GM19455 (cell line): ENCODE results near the gene USP47.

Experiments
- ATAC-seq: cut with Tn5 transposase; IDR thresholded peaks from one replicate; pipeline ENCODE4 v1.9.1; 2021; ENCODE audit not compliant: unreplicated experiment

The USP47 gene

DNA sequence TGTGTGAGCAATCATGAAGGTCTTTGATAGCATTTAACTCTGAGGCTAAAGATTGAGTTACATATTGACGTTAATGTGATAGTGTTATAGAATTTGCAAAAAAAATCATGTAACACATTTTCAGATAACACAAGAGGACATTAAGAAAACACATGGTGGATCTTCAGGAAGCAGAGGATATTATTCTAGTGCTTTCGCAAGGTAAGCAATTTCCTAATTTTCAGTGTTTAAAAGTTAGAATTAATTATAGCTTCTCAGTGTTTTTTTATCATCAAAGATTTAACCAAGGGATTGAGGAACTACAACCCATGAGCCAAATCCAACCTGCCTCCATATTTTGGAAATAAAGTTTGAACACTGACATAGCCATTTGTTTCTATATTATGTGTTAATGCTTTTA is 88.1 kb downstream of the USP47 start:
- ATAC-seq: no peak

- ATAC-seq: no peak
Measured at GRCh38 chr11:11931461-11932055, 89.8 kb downstream of the USP47 start.

DNA sequence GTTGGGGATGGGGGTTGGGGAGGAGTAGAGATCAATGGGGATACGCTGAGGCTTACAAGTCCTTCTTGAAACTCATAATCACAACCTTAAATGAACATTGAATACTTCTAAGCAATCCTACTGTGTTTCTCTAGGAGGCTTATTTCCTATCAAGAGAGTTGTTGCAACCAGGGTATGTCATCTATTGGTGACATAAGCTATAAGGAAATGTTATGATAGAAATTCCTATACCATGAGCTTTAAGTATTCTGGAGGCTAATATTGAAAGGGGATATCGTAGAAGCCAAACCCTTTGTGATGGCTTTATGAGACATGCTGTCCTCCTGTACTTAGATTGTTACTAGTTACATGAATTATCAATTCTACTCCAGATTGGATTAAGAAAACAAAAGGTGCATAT is 93.8 kb downstream of the USP47 start:
- ATAC-seq: no peak

DNA sequence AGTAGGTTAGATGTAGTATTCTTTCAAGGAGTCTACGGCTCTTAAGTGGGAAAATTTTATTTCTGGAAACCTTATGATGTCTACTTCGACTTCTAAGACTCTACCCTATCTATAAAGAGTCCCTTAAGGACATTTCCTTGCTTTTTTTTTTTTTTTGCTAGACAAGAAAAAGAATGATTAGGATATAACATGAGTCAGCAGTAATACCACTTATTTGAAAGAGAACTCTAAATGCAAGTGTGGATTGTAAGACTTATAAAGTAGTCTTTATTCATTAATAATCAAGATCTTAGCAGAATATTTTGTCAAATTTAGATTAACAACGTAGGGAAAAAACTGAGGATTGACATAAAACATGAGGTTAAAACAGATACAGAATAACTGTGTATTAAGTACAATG is 95.7 kb downstream of the USP47 start:
- ATAC-seq: no peak

GRCh38 chr11:11937957-11938356 is 96.2 kb downstream of the USP47 start:
- ATAC-seq: no peak

- no peak for ATAC-seq
Measured at GRCh38 chr11:11940551-11940950, 98.8 kb downstream of the USP47 start.

- no peak for ATAC-seq
Measured at GRCh38 chr11:11942668-11943067, 100.9 kb downstream of the USP47 start.

DNA sequence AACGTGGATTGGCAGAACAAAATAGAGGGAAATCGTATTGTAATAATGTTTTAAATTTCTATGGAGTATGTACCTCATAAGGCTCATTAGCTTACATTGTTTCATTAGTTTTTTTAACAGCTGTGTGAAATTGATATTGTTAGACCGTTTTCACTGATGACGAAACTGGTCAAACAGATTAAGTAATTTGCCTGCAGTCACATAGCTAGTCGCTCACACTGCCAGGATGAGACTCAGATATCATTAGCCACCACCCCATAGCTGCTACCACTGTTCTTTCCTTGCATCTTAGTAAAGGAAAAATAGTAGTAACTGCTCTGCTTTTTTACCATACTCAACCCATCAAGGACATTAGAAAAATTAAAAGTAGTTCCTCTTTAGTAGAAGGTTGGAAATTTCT is 102.7 kb downstream of the USP47 start:
- ATAC-seq: no peak

DNA sequence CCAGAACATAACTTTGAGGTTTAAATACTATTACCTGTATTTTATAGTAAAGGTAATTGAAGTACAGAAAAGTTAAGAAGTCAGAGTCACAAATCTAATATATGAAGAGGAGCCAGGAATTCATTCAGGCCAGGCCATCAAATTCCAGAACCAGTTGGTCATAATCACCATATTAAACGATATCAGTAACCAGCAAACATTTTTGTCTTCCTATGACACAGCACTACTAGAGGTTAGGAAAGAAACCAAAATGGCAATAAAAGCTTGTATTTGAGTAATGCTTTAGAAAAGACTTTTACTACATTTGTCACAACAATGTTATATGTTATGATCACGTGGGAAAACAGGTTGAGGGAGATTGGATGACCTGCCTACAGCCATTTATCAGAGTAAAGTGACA is 104.4 kb downstream of the USP47 start:
- ATAC-seq: no peak

- no peak for ATAC-seq
Measured at GRCh38 chr11:11946878-11947277, 105.1 kb downstream of the USP47 start.

DNA sequence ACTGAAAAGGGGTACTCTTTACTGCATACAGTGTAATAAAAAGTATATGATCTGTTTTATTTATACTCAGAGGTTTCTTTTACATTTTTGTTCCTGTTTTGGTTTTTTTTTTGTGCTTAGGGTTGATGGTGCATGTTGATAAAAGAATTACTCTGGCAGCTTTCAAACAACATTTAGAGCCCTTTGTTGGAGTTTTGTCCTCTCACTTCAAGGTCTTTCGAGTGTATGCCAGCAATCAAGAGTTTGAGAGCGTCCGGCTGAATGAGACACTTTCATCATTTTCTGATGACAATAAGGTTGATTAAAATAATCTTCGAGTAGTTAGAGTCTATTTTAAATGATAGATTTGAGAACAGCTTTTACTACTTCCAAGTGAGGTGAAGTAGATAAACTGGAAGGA is 106.1 kb downstream of the USP47 start:
- no peak for ATAC-seq

DNA sequence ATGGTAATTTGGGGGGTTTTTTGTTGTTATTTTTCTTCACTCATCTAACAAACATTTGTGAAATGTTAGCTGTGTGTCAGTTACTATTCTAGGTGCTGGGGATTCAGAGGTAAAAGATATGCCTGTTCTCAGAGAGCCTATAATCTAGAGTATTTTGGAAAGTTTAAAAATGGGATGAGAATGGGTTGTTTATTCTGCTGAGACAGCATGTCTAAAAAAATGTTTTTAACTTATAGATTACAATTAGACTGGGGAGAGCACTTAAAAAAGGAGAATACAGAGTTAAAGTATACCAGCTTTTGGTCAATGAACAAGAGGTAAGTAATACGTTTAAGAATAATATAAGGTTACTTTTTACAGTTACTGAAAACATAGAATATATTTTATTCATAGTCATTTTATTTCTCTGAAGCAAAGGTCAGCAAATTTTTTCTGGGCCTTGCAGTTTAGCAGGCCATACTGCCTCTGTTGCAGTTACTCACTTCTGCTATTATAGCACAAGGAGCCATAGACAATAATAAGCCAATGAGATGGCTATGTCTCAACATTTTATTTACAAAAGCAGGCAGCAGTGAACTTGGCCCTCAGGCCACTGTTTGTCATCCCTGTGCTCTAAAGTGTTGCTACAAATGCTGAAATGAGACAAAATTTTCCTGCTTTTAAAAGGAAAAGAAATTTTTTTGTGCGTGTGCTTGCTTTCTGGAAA is 106.6 kb downstream of the USP47 start:
- no peak for ATAC-seq

- no peak for ATAC-seq
Measured at GRCh38 chr11:11949482-11949881, 107.7 kb downstream of the USP47 start.

DNA sequence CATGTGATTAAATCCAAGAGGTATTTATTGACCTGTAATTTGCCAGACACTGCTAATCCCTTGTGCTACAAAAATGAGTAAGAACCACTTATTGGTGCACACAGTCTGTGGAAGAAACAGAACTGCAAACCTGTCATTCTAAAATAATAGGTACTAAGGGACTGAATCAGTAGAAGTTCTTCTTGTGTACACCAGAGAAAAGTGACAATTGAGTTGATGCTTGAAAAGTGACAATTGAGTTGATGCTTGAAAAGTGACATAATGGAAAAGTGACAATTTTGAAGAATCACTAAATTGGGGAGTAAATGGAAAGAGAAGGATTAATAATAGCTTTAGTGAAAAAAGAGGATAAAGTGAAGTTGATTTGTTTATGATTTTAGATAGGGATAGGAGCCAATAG is 110.3 kb downstream of the USP47 start:
- ATAC-seq: no peak

DNA sequence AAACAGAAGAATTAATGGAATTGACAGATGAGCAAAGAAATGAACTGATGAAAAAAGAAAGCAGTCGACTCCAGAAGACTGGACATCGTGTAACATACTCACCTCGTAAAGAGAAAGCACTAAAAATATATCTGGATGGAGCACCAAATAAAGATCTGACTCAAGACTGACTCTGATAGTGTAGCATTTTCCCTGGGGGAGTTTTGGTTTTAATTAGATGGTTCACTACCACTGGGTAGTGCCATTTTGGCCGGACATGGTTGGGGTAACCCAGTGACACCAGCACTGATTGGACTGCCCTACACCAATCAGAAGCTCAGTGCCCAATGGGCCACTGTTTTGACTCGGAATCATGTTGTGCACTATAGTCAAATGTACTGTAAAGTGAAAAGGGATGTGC is 114.2 kb downstream of the USP47 start:
- no peak for ATAC-seq

GRCh38 chr11:11958403-11959231 is 116.8 kb downstream of the USP47 start:
- no peak for ATAC-seq

GRCh38 chr11:11959601-11960000 is 117.8 kb downstream of the USP47 start:
- ATAC-seq: no peak

GRCh38 chr11:11960687-11961086 is 118.9 kb downstream of the USP47 start:
- ATAC-seq: no peak

DNA sequence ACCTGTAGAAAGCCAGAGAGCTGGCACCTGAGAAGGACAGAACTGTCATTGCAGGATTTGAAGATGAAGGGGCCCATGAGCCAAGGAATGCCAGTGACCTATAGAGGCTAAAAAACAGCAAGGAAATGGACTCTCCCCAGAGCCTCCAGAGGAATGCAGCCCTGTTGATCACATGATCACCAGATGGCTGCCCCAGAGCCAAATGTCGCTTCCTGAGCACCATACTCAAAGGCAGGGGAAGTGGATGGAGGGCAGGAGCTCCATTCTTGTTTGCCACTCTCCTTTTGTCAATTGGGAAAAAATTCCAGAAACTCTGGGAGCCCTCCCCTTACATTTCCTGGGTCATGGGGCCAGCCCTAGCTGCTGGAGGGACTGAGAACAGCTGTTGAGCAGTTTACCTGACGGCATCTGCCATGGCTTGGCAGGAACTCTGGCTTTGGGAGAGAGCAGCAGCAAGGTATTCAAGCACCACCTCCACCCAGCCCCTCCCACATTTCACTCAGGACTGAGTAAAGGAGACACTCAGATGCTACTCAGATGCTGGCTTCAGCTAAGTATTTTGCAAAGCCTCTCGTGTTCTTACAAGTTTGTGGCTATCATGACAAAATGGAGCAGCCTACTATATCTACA is 119.7 kb downstream of the USP47 start:
- ATAC-seq: no peak

GRCh38 chr11:11963067-11963466 is 121.3 kb downstream of the USP47 start:
- ATAC-seq: no peak

- no peak for ATAC-seq
Measured at GRCh38 chr11:11963842-11964773, 122.3 kb downstream of the USP47 start.
